ENCODE data around the gene WDTC1. TPM values are rescaled to one million over a fixed set of nuclear protein-coding genes. Genes with fewer than 3 reads are reported as not detected.
"Not testable (repeated sequence)": the region's sequence is repeated elsewhere in the genome, so short reads cannot be mapped to it uniquely, and the experiment has no call there.

WDTC1 gene
- total RNA-seq, 2 donors from 2014 or later: 20.4 to 29.7 TPM

DNA sequence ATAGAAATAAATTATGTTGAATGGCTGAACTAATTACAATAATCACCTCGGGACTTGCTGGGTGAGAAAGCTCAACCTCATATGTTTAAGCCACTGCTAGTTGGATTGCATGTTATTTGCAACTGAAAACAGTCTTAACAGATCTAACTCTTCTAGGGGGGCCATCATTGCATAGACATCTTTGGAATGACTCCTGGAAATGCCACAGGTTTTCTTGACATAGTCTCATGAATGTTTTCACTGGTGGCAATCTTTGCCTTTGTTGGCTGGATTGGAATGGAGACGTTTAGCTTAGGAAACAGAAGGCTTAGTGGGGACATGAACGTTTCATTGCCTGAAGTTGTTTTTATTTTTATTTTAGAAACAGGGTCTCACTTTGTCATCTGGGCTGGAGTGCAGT is 8.8 kb upstream of the WDTC1 start:
- no peaks in the 10 kb centered on the region for H3K4me1 Mint-ChIP-seq
- no peaks in the 10 kb centered on the region for H3K9me3 Mint-ChIP-seq

DNA sequence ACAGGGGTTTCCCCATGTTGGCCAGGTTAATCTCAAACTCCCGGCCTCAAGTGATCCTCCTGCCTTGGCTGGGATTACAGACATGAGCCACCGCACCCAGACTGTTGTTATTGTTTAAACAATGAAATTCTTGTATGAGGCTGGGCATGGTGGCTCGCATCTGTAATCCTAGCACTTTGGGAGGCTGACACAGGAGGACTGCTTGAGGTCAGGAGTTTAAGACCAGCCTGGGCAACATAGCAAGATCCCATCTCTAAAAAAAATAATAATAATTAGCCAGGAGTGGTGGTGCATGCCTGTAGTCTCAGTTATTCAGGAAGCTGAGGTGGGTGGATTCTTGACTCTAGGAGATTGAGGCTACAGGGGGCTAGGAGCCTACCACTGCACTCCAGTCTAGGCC is 6.7 kb upstream of the WDTC1 start:
- no peaks in the 10 kb centered on the region for H3K36me3 Mint-ChIP-seq (ENCODE audit: low read depth)

More for the DNA sequence above, 8.8 kb upstream of the WDTC1 start:
- no peaks in the 10 kb centered on the region for H3K27me3 Mint-ChIP-seq
- no peak for ATAC-seq (replicated peaks)
- H3K27ac Mint-ChIP-seq: no peak overlapping the region
- no peaks in the 10 kb centered on the region for H3K36me3 Mint-ChIP-seq (ENCODE audit: low read depth)
- no peak overlapping the region for H3K4me3 Mint-ChIP-seq

DNA sequence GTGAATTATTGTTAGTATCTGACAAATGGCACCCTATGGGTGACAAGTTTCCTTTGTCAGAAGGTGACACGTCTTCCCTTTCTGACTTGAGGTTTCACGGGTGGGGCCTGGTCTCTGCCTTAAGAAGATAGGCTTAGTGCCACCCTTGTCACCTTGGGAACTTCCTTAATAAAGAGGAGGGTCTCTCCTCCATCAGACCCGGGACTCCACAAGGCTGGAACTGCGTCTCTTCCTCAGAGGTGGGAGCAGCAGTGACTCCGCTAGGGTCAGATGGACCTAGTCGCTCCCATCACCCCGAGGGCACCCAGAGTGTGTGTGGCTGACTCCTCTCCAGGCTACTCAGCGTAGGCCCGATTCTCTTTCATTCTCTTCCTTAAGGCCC is 774 bp upstream of the WDTC1 start:
- peak overlapping the region; percentile 95 for H3K27ac Mint-ChIP-seq

More for the DNA sequence above, 6.7 kb upstream of the WDTC1 start:
- no peaks in the 10 kb centered on the region for H3K9me3 Mint-ChIP-seq
- H3K27ac Mint-ChIP-seq: no peak overlapping the region
- no peaks in the 10 kb centered on the region for H3K4me1 Mint-ChIP-seq
- no peak for ATAC-seq (replicated peaks)
- no peaks in the 10 kb centered on the region for H3K27me3 Mint-ChIP-seq
- no peak overlapping the region for H3K4me3 Mint-ChIP-seq

DNA sequence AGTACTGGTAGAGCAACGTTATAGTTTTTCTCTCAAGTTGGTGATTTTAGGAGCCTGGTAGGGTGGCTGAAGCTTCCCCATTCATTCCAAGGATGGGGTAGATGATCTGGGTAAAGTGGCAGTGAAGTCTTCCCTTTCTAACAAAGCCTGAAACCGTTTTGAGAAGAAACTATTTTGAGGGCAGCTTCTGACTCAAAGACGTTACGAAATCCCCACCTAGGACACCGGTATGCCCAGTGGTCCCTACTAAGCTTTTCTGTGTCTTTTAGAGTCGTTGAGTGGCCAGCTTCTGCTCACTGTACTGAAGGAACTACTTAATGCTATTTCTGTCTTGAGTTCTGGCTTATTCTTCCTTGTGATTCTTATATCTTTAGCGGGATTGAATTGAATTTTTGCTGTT is 1.4 kb downstream of the WDTC1 start:
- no peak for ATAC-seq (replicated peaks)
- Mint-ChIP-seq H3K27ac (peak overlapping the region; percentile 95), H3K36me3 (ENCODE audit: low read depth) (no peaks in the 10 kb centered on the region), H3K27me3 (no peaks in the 10 kb centered on the region), H3K4me1 (peaks cover 10% of the 10 kb centered on the region), H3K9me3 (no peaks in the 10 kb centered on the region), H3K4me3 (peak overlapping the region; percentile 95)

More for the DNA sequence above, 774 bp upstream of the WDTC1 start:
- no peak for ATAC-seq (replicated peaks)
- Mint-ChIP-seq H3K4me1 (peaks cover 10% of the 10 kb centered on the region), H3K9me3 (no peaks in the 10 kb centered on the region), H3K36me3 (ENCODE audit: low read depth) (no peaks in the 10 kb centered on the region), H3K4me3 (peak overlapping the region; percentile 95), H3K27me3 (no peaks in the 10 kb centered on the region)

DNA sequence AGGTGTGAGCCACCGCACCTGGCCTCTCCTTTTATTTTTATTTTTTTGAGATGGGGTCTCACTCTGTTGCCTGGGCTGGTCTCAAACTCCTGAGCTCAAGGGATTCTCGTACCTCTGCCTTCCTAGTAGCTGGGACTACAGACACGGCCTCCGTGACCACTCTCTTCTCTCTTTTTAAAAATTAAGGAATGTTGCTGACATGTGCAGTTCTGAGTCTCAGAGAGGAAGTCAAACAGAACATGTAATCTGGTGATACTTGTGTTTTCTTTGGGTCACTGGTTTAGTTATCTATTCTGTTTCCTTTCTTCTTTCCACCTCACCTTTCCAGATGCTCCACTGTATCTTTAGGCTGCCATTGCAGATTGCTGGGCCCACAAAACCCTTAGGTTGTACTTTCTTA is 2.7 kb downstream of the WDTC1 start:
- Mint-ChIP-seq H3K4me3 (peak overlapping the region; percentile 23), H3K9me3 (no peaks in the 10 kb centered on the region), H3K36me3 (ENCODE audit: low read depth) (no peaks in the 10 kb centered on the region), H3K4me1 (peaks cover 10% of the 10 kb centered on the region), H3K27ac (no peak overlapping the region), H3K27me3 (no peaks in the 10 kb centered on the region)
- no peak for ATAC-seq (replicated peaks)

DNA sequence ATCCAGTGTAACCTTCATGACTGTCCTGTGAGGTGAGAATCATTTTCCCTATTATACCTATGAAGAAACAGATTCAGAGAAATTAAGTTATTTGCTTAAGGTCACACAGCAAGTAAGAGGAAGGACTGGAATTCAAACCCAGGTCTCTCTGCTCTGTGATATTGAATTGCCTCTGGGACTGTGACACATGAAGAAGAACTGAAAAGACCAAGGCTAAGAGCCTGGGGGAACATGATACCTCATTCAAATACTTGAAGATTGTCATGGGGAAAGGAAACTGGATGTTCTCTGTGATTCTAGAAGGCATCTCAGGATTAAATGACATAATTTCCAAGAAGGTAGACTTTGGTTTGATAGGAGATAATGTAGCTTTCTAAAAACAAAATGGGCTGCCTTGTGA is 3.6 kb downstream of the WDTC1 start:
- ATAC-seq (replicated peaks): no peak
- H3K4me1 Mint-ChIP-seq: peaks cover 10% of the 10 kb centered on the region
- no peak overlapping the region for H3K4me3 Mint-ChIP-seq
- no peaks in the 10 kb centered on the region for H3K36me3 Mint-ChIP-seq (ENCODE audit: low read depth)
- H3K27ac Mint-ChIP-seq: no peak overlapping the region
- H3K9me3 Mint-ChIP-seq: no peaks in the 10 kb centered on the region
- no peaks in the 10 kb centered on the region for H3K27me3 Mint-ChIP-seq

DNA sequence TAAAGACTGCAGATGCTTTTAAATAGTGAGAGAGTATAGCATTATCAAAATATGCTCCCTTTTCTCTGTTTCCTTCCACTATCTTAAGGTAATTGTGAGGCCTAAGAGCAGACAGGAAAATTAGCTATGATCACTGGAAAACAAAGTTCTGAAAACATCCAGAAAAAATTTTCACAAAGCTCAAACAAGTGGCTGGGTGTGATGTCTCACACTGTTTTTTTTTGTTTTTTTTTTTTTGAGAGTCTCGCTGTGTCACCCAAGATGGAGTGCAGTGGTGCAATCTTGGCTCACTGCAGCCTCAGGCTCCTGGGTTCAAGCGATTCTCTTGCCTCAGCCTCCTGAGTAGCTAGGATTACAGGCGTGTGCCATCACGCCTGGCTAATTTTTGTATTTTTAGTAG is 7.2 kb downstream of the WDTC1 start:
- Mint-ChIP-seq H3K36me3 (ENCODE audit: low read depth) (peaks cover 21% of the 10 kb centered on the region), H3K27ac (no peak overlapping the region), H3K4me1 (peaks cover 8% of the 10 kb centered on the region), H3K9me3 (no peaks in the 10 kb centered on the region), H3K27me3 (no peaks in the 10 kb centered on the region), H3K4me3 (no peak overlapping the region)
- ATAC-seq (replicated peaks): no peak

DNA sequence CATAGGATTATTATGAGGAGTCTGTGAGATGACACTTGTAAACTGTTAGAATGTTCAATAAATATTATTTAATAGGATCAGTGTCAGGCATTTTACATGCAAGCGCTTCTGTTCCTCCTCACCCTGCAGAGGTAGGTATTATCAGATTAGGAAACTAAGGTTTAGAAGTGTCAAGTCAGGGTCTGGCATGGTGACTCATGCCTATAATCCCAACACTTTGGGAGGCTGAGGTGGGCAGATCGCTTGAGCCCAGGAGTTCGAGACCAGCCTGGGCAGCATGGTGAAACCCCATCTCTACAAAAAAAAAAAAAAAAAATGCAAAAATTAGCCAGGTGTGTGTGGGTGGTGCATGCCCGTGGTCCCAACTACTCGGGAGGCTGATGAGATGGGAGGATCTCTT is 9.2 kb downstream of the WDTC1 start:
- ATAC-seq (replicated peaks); H3K27me3 Mint-ChIP-seq; H3K4me1 Mint-ChIP-seq; H3K27ac Mint-ChIP-seq; H3K9me3 Mint-ChIP-seq; H3K4me3 Mint-ChIP-seq: not testable (repeated sequence)
- H3K36me3 Mint-ChIP-seq (ENCODE audit: low read depth): peaks cover 30% of the 10 kb centered on the region

DNA sequence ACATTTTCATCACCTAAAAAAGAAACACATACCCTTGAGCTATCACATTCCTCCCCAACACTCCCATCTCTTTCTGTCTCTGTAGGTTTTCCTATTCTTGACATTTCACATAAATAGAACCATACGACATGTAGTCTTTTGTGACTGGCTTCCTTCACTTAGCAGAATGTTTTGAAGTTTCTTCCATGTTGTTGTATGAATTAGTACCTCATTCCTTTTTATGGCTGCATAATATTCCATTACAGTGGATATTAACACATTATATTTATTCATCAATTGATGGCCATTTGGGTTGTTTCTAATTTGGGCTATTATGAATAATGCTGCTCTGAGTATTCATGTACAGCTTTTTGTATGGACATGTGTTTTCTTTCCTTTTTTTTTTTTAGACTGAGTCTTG is 11.8 kb downstream of the WDTC1 start:
- Mint-ChIP-seq H3K27me3 (no peaks in the 10 kb centered on the region), H3K4me1 (peaks cover 8% of the 10 kb centered on the region), H3K27ac (no peak overlapping the region), H3K36me3 (ENCODE audit: low read depth) (peaks cover 30% of the 10 kb centered on the region), H3K9me3 (no peaks in the 10 kb centered on the region), H3K4me3 (no peak overlapping the region)
- ATAC-seq (replicated peaks): no peak

DNA sequence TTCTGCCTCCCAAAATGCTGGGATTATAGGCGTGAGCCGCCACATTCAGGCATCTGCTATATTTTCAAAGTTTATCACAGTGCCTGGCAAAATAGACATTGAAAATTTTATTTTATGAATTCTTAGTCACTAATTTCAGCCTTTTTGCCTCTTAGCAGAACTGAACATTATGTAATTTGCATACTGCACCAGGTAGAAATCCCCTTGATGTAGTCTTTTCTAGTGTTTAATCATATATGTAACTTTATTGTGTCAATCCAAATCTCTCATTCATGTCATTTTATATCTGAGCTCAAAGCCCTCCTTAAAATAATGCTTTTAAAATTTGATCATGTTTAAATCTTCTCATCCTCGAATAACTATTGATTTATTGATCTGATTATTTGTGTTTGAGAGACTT is 19.2 kb downstream of the WDTC1 start:
- H3K4me3 Mint-ChIP-seq: peak overlapping the region; percentile 79
- peaks cover 20% of the 10 kb centered on the region for H3K4me1 Mint-ChIP-seq
- peak; percentile 75 for ATAC-seq (replicated peaks)
- no peaks in the 10 kb centered on the region for H3K9me3 Mint-ChIP-seq
- no peaks in the 10 kb centered on the region for H3K36me3 Mint-ChIP-seq (ENCODE audit: low read depth)
- H3K27me3 Mint-ChIP-seq: no peaks in the 10 kb centered on the region
- H3K27ac Mint-ChIP-seq: peak overlapping the region; percentile 95

DNA sequence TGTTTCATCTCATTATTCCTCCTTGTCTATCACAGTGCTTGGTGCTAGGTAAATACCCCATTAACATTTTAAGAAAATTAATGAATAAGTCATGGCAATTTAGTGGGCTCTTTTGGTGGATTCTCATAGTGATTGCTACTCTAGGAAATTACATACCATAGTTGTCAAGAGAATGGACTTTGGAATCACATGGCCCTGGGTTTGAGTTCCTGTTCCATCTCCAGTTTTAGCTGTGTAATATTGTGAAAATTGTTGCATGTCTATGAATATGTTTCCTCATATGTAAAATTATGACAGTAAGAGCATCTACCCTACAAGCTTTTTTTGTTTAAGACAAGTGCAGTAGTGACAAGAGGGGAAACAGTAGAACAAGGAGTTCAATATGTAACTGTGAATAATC is 20.7 kb downstream of the WDTC1 start:
- H3K9me3 Mint-ChIP-seq: no peaks in the 10 kb centered on the region
- no peaks in the 10 kb centered on the region for H3K36me3 Mint-ChIP-seq (ENCODE audit: low read depth)
- ATAC-seq (replicated peaks): no peak
- no peaks in the 10 kb centered on the region for H3K27me3 Mint-ChIP-seq
- H3K4me3 Mint-ChIP-seq: peak overlapping the region; percentile 17
- H3K27ac Mint-ChIP-seq: no peak overlapping the region
- H3K4me1 Mint-ChIP-seq: peaks cover 22% of the 10 kb centered on the region

DNA sequence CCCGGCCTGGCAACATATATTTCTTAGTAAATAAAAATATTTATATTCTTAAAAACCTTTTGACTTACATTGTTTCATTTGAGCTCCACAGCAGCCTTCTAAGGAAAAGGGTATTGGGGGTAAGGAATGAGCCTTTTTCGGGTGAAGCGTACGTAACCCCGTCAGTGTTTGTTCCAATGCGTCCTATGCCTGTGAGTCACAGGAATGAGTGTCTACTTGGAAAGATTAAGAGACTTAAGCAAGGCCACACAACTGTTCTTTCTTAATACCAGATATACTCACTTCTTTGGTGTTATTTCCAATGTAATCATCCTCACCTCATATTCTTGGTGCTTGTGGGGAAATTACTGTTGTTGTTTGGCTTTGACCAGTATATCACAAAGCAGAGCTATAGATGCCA is 22.7 kb downstream of the WDTC1 start:
- Mint-ChIP-seq H3K4me3 (no peak overlapping the region), H3K36me3 (ENCODE audit: low read depth) (peaks cover 13% of the 10 kb centered on the region), H3K27me3 (no peaks in the 10 kb centered on the region), H3K27ac (no peak overlapping the region), H3K9me3 (no peaks in the 10 kb centered on the region), H3K4me1 (peaks cover 26% of the 10 kb centered on the region)
- no peak for ATAC-seq (replicated peaks)

DNA sequence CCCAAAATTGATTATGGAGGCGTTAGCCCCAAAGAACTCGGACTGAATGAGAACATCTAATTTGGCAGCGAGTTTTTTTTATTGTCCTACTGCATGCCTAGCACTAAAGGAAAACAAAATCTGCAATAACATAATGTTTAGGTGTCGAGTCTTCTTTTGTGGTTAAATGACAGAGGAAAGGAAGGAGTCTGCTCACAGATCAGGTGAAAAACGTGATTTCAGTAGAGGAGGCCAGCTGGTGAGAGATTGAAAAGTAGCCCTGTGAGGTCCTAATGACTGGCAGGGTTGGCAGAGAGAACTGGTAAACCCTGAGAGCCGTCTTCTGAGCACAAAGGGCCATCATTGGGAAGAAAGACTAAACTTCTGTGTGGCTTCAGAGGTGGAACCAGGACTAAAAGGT is 24.2 kb downstream of the WDTC1 start:
- H3K4me1 Mint-ChIP-seq: peaks cover 22% of the 10 kb centered on the region
- peaks cover 24% of the 10 kb centered on the region for H3K36me3 Mint-ChIP-seq (ENCODE audit: low read depth)
- no peaks in the 10 kb centered on the region for H3K27me3 Mint-ChIP-seq
- no peak for ATAC-seq (replicated peaks)
- peak overlapping the region; percentile 40 for H3K27ac Mint-ChIP-seq
- H3K4me3 Mint-ChIP-seq: no peak overlapping the region
- H3K9me3 Mint-ChIP-seq: no peaks in the 10 kb centered on the region

DNA sequence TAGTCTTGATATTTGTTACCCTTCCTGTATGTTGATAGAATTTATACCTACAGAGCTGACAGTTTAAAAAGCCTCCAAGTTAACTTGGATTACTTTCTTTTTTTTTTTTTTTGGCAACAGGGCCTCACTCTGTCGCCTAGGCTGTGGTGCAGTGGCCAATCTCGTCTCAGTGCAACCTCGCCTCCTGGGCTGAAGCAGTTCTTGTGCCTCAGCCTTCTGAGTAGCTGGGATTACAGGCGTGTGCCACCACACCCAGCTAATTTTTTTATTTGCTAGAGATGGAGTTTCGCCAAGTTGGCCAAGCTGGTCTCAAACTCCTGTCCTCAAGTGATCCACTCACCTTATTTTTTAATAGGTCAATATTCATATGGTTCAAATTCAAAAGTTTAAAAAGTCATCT is 32.7 kb downstream of the WDTC1 start:
- H3K4me3 Mint-ChIP-seq: no peak overlapping the region
- no peak overlapping the region for H3K27ac Mint-ChIP-seq
- H3K9me3 Mint-ChIP-seq: no peaks in the 10 kb centered on the region
- no peaks in the 10 kb centered on the region for H3K27me3 Mint-ChIP-seq
- H3K36me3 Mint-ChIP-seq (ENCODE audit: low read depth): peaks cover 53% of the 10 kb centered on the region
- peaks cover 6% of the 10 kb centered on the region for H3K4me1 Mint-ChIP-seq
- no peak for ATAC-seq (replicated peaks)

DNA sequence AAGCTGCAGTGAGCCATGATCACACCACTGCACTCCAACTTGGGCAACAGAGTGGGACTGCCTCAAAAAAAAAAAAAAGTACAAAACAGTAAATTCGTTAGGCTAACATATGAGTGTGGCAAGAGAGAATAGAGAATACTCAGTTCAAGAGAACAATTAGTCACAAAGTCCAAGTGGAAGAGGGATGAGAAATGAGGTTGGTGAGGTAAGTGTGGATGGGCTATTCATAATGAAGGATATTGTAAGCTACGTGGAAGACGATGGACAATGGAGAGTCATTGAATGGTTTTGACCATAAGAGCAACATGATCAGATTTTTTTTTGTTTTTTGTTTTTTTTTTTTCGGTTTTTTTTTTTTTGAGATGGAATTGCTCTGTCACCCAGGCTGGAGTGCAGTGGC is 34.8 kb downstream of the WDTC1 start:
- ATAC-seq (replicated peaks): peak; percentile 66
- peaks cover 6% of the 10 kb centered on the region for H3K4me1 Mint-ChIP-seq
- no peaks in the 10 kb centered on the region for H3K9me3 Mint-ChIP-seq
- no peak overlapping the region for H3K4me3 Mint-ChIP-seq
- H3K36me3 Mint-ChIP-seq (ENCODE audit: low read depth): peaks cover 49% of the 10 kb centered on the region
- no peak overlapping the region for H3K27ac Mint-ChIP-seq
- H3K27me3 Mint-ChIP-seq: no peaks in the 10 kb centered on the region

DNA sequence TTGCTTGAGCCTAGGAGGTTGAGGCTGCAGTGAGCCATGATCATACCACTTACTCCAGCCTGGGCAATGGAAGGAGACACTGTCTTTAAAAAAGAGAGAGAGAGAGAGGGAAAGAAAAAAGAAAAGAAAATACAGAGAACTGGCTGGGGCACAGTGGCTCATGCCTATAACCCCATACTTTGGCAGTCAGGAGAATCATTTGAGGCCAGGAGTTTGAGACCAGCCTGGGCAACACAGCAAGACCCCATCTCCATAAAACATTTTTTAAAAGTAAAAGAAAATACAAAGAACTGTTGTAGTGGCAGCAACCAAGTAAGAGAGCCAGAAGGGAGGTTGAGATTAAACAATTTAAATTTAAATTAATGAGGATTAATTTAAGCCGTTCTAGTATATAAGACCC is 39.8 kb downstream of the WDTC1 start:
- peaks cover 3% of the 10 kb centered on the region for H3K4me1 Mint-ChIP-seq
- H3K9me3 Mint-ChIP-seq: no peaks in the 10 kb centered on the region
- peaks cover 28% of the 10 kb centered on the region for H3K36me3 Mint-ChIP-seq (ENCODE audit: low read depth)
- no peak overlapping the region for H3K4me3 Mint-ChIP-seq
- H3K27ac Mint-ChIP-seq: no peak overlapping the region
- H3K27me3 Mint-ChIP-seq: no peaks in the 10 kb centered on the region
- no peak for ATAC-seq (replicated peaks)
